Liver (tissue), 3 donors: Measurements from ENCODE around the gene GNG13.

Experiments
- EGR1 ChIP-seq, 2 donors: IDR thresholded peaks; 2 replicates each; pipeline ENCODE4 v1.6.1; 2016 to 2018; ENCODE audit warnings: antibody characterized with exemption in 2 of 2, low read depth in 2 of 2
- FOXA2 ChIP-seq: IDR thresholded peaks from 2 replicates; pipeline ENCODE4 v1.6.1; 2016; ENCODE audit warnings: antibody characterized with exemption
- GABPA ChIP-seq, 2 donors: IDR thresholded peaks in 1 of 2; conservative IDR thresholded peaks in 1 of 2; 2 replicates each; pipeline ENCODE4 v1.6.1; 2016; ENCODE audit warnings: antibody characterized with exemption in 2 of 2, mild to moderate bottlenecking in 1 of 2, moderate library complexity in 1 of 2
- JUND ChIP-seq, 2 donors: IDR thresholded peaks; 2 replicates each; pipeline ENCODE4 v1.6.1; 2016; ENCODE audit warnings: antibody characterized with exemption in 2 of 2
- NR2F2 ChIP-seq: IDR thresholded peaks from 2 replicates; pipeline ENCODE4 v1.6.1; 2016; ENCODE audit warnings: antibody characterized with exemption
- RAD21 ChIP-seq, 2 donors: IDR thresholded peaks; 2 replicates each; pipeline ENCODE4 v1.6.1; 2016; ENCODE audit warnings: antibody characterized with exemption in 2 of 2, mild to moderate bottlenecking in 2 of 2
- RXRA ChIP-seq, 2 donors: IDR thresholded peaks; 2 replicates each; pipeline ENCODE4 v1.6.1; 2017 to 2018; ENCODE audit warnings: antibody characterized with exemption in 2 of 2, mild to moderate bottlenecking in 1 of 2
- SP1 ChIP-seq: IDR thresholded peaks from 2 replicates; pipeline ENCODE4 v1.6.1; 2018; ENCODE audit warnings: antibody characterized with exemption, mild to moderate bottlenecking
- TAF1 ChIP-seq: conservative IDR thresholded peaks from 2 replicates; pipeline ENCODE4 v1.6.1; 2016; ENCODE audit warnings: antibody characterized with exemption, mild to moderate bottlenecking
- YY1 ChIP-seq: IDR thresholded peaks from 2 replicates; pipeline ENCODE4 v1.6.1; 2016; ENCODE audit warnings: antibody characterized with exemption, mild to moderate bottlenecking
- TF ChIP-seq, protein P1 (sequence below): IDR thresholded peaks from 2 replicates; pipeline ENCODE4 v1.6.1; 2016; ENCODE audit warnings: antibody characterized with exemption
- TF ChIP-seq, protein P2 (sequence below): fragments of 150-350 bp; IDR thresholded peaks from 2 replicates; pipeline ENCODE4 v1.5.1; 2017; ENCODE audit warnings: improper control_type of control experiment, low read depth, low read length; ENCODE audit not compliant: missing input control
- TF ChIP-seq, protein P3 (sequence below): IDR thresholded peaks from 2 replicates; pipeline ENCODE4 v1.6.1; 2016; ENCODE audit warnings: antibody characterized with exemption, mild to moderate bottlenecking
- TF ChIP-seq, protein P4 (sequence below): IDR thresholded peaks from 2 replicates; pipeline ENCODE4 v1.6.1; 2016; ENCODE audit warnings: antibody characterized with exemption
- donor health status: healthy.
- donor health status: healthy.

DNA sequence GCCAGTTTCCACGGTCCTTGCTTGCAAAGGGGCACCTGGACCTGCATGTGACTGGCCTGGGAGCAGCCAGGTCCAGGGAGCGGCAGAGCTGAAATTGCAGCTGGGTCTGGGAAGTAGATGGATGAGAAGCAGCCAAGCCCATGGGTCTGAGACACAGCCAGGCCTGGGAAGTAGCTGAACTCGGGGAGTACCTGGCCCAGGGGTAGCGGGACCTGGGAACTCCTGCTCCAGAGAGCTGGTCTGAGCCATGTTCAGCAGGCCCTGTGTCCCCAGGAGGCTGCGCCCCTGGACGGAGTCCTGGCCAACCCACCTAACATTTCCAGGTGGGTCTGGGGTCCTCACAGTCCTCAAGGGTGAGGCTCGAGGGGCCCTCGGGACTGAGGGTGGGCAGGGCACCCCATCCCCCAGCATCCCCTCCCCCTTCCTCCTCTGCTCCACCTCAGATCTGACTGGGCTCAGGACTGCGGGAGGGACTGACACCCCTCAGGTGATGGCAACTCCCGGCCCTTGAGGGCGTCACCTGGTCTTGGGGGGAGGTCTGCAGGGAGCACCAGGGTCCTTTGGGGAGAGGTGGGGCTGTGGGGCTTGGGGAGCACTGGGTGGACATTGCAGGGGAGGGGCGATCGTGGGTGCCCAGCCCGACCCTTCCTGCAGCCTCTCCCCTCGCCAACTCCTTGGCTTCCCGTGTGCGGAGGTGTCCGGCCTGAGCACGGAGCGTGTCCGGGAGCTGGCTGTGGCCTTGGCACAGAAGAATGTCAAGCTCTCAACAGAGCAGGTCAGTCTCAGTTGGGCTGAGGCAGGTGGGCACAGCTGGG lies 37.0 kb downstream of the GNG13 start:
- TF ChIP-seq, protein P1, sequence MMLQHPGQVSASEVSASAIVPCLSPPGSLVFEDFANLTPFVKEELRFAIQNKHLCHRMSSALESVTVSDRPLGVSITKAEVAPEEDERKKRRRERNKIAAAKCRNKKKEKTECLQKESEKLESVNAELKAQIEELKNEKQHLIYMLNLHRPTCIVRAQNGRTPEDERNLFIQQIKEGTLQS, result no peak
- TF ChIP-seq, protein P2, sequence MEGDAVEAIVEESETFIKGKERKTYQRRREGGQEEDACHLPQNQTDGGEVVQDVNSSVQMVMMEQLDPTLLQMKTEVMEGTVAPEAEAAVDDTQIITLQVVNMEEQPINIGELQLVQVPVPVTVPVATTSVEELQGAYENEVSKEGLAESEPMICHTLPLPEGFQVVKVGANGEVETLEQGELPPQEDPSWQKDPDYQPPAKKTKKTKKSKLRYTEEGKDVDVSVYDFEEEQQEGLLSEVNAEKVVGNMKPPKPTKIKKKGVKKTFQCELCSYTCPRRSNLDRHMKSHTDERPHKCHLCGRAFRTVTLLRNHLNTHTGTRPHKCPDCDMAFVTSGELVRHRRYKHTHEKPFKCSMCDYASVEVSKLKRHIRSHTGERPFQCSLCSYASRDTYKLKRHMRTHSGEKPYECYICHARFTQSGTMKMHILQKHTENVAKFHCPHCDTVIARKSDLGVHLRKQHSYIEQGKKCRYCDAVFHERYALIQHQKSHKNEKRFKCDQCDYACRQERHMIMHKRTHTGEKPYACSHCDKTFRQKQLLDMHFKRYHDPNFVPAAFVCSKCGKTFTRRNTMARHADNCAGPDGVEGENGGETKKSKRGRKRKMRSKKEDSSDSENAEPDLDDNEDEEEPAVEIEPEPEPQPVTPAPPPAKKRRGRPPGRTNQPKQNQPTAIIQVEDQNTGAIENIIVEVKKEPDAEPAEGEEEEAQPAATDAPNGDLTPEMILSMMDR, result no peak
- no peak for TF ChIP-seq RXRA (IDR thresholded peaks at IDR 0.05)
- TF ChIP-seq, protein P3, sequence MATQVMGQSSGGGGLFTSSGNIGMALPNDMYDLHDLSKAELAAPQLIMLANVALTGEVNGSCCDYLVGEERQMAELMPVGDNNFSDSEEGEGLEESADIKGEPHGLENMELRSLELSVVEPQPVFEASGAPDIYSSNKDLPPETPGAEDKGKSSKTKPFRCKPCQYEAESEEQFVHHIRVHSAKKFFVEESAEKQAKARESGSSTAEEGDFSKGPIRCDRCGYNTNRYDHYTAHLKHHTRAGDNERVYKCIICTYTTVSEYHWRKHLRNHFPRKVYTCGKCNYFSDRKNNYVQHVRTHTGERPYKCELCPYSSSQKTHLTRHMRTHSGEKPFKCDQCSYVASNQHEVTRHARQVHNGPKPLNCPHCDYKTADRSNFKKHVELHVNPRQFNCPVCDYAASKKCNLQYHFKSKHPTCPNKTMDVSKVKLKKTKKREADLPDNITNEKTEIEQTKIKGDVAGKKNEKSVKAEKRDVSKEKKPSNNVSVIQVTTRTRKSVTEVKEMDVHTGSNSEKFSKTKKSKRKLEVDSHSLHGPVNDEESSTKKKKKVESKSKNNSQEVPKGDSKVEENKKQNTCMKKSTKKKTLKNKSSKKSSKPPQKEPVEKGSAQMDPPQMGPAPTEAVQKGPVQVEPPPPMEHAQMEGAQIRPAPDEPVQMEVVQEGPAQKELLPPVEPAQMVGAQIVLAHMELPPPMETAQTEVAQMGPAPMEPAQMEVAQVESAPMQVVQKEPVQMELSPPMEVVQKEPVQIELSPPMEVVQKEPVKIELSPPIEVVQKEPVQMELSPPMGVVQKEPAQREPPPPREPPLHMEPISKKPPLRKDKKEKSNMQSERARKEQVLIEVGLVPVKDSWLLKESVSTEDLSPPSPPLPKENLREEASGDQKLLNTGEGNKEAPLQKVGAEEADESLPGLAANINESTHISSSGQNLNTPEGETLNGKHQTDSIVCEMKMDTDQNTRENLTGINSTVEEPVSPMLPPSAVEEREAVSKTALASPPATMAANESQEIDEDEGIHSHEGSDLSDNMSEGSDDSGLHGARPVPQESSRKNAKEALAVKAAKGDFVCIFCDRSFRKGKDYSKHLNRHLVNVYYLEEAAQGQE, result no peak
- TF ChIP-seq FOXA2, result no peak
- no peak for TF ChIP-seq GABPA (IDR thresholded peaks at IDR 0.05 in 1 of 2, conservative IDR thresholded peaks at IDR 0.05 in 1 of 2)
- no peak for TF ChIP-seq SP1
- TF ChIP-seq TAF1, result no peak
- no peak for TF ChIP-seq YY1
- TF ChIP-seq, protein P4, sequence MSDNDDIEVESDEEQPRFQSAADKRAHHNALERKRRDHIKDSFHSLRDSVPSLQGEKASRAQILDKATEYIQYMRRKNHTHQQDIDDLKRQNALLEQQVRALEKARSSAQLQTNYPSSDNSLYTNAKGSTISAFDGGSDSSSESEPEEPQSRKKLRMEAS, result no peak
- no peak for TF ChIP-seq RAD21 (IDR thresholded peaks at IDR 0.05)
- no peak for TF ChIP-seq JUND (IDR thresholded peaks at IDR 0.05)
- TF ChIP-seq EGR1 (IDR thresholded peaks at IDR 0.05; ENCODE audit: low read depth in 2 of 2), result no peak
- TF ChIP-seq NR2F2, result no peak
